Osteoblast (primary cell): Measurements from ENCODE around the gene TTC7B. TPM values are rescaled to one million over a fixed set of nuclear protein-coding genes. Genes with fewer than 3 reads are reported as not detected.

ENCODE experiments used
- DNase-seq: peaks from one replicate; pipeline ENCODE4 v3.0.0; 2011; ENCODE audit warnings: low spot score, mixed read lengths; ENCODE audit not compliant: insufficient read length; ENCODE audit errors: missing footprints
- H2AFZ ChIP-seq: 2 replicates; pipeline ENCODE4 v1.6.0; 2011; ENCODE audit warnings: mild to moderate bottlenecking, low read length
- H3K27ac ChIP-seq: 2 replicates; pipeline ENCODE4 v1.5.1; 2011; ENCODE audit warnings: mild to moderate bottlenecking, low read depth, low read length, moderate library complexity
- H3K27me3 ChIP-seq: 2 replicates; pipeline ENCODE4 v1.6.0; 2012; ENCODE audit warnings: mild to moderate bottlenecking, control low read depth, inconsistent platforms, low read length, moderate library complexity; ENCODE audit not compliant: insufficient read depth
- H3K36me3 ChIP-seq: 2 replicates; pipeline ENCODE4 v1.5.1; 2011; ENCODE audit warnings: mild to moderate bottlenecking, low read length, control low read depth, moderate library complexity; ENCODE audit not compliant: insufficient read depth
- H3K4me1 ChIP-seq: 2 replicates; pipeline ENCODE4 v1.5.1; 2011; ENCODE audit warnings: mild to moderate bottlenecking, low read length, control low read depth, moderate library complexity; ENCODE audit not compliant: insufficient read depth
- H3K4me2 ChIP-seq: 2 replicates; pipeline ENCODE4 v1.6.0; 2011; ENCODE audit warnings: mild to moderate bottlenecking, low read length; ENCODE audit not compliant: insufficient read depth
- H3K4me3 ChIP-seq: fragments of 200-600 bp; sonication (generic); 3 replicates; pipeline ENCODE4 v1.5.1; 2012; ENCODE audit warnings: mild to moderate bottlenecking, low read length, inconsistent platforms; ENCODE audit not compliant: insufficient read depth
- H3K79me2 ChIP-seq: 2 replicates; pipeline ENCODE4 v1.6.0; 2012; ENCODE audit warnings: mild to moderate bottlenecking, low read length, control low read depth, inconsistent platforms; ENCODE audit not compliant: insufficient read depth
- H3K9me3 ChIP-seq: 2 replicates; pipeline ENCODE4 v1.5.1; 2011; ENCODE audit warnings: low read depth, low read length, control low read depth
- H4K20me1 ChIP-seq: 2 replicates; pipeline ENCODE4 v1.6.0; 2012; ENCODE audit warnings: mild to moderate bottlenecking, low read length, control low read depth; ENCODE audit not compliant: insufficient read depth
- total RNA-seq: library from RNA; depleted of rRNA; stranded (reverse); fragments of >200 nt; gene quantifications from 2 replicates; pipeline ENCODE4 v1.2.3, GENCODE V29; 2012
- TF ChIP-seq, protein P1 (sequence below): IDR thresholded peaks from 2 replicates; pipeline ENCODE4 v1.5.1; 2011; ENCODE audit warnings: mild to moderate bottlenecking, low read depth, low read length, moderate library complexity; ENCODE audit errors: extremely low read depth

Gene TTC7B
- total RNA-seq, 1 donor = 14.5 TPM

DNA sequence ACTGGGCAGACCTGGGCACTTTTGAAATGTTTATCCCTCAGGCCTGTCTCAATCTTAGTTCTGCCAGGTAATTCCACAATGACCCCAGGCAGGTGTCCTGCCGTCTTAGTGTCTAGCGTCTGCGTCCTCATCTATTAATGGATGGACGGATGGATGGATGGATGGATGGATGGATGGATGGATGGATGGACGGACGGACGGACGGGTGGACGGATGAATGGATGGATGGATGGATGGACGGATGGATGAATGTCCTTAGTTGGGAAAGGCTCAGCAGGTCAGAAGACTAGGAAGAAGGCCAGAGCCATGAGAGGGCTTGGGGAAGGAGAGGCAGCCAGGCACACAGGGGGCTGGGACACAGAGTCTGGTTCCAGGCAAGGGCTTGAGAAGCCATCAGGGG lies 278.1 kb downstream of the TTC7B start:
- Histone ChIP-seq H3K27ac (no peak overlapping the region), H3K27me3 (no peaks in the 10 kb centered on the region), H3K36me3 (no peaks in the 10 kb centered on the region), H3K79me2 (no peaks in the 10 kb centered on the region), H4K20me1 (no peaks in the 10 kb centered on the region), H3K4me2 (no peak overlapping the region), H3K4me3 (no peak overlapping the region), H3K4me1 (peaks cover 13% of the 10 kb centered on the region), H2AFZ (no peak overlapping the region), H3K9me3 (no peaks in the 10 kb centered on the region)
- no peak for DNase-seq
- TF ChIP-seq, protein P1, sequence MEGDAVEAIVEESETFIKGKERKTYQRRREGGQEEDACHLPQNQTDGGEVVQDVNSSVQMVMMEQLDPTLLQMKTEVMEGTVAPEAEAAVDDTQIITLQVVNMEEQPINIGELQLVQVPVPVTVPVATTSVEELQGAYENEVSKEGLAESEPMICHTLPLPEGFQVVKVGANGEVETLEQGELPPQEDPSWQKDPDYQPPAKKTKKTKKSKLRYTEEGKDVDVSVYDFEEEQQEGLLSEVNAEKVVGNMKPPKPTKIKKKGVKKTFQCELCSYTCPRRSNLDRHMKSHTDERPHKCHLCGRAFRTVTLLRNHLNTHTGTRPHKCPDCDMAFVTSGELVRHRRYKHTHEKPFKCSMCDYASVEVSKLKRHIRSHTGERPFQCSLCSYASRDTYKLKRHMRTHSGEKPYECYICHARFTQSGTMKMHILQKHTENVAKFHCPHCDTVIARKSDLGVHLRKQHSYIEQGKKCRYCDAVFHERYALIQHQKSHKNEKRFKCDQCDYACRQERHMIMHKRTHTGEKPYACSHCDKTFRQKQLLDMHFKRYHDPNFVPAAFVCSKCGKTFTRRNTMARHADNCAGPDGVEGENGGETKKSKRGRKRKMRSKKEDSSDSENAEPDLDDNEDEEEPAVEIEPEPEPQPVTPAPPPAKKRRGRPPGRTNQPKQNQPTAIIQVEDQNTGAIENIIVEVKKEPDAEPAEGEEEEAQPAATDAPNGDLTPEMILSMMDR = no peak

DNA sequence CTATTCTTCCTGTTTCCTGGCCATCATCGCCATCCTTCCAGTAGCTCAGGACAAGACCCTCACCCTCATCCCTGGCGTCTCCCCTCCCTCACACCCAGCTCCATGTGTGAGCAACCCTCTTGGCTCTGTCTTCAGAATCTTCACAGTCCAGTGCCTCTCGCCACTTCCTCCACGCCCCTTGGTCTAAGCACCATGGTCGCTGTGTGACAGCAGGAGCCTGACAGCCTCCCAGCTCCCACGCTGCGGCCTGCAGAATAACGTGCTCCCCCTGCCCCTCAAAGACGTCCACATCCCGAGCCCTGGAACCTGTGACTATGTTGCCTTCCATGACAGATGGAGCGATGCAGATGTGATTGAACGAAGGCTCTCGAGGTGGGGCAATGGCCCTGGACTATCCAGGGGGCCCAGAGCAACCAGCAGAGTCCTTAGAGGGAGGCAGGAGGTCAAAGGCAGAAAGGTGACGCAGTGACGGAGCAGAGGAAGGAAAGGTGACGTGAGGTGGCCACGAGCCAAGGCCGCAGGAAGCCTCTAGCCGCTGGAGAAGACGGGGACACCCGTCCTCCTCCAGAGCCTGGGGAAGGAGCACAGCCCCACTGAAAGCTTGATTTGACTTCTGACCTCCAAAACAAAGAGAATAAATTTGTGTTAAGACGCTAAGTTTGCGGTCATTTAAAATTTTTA lies 279.6 kb downstream of the TTC7B start:
- Histone ChIP-seq H3K9me3 (no peaks in the 10 kb centered on the region), H3K36me3 (no peaks in the 10 kb centered on the region), H3K4me2 (no peak overlapping the region), H4K20me1 (no peaks in the 10 kb centered on the region), H3K79me2 (no peaks in the 10 kb centered on the region), H2AFZ (no peak overlapping the region), H3K27me3 (no peaks in the 10 kb centered on the region), H3K4me3 (no peak overlapping the region), H3K27ac (no peak overlapping the region), H3K4me1 (peaks cover 13% of the 10 kb centered on the region)
- DNase-seq = no peak
- TF ChIP-seq, protein P1 = no peak

DNA sequence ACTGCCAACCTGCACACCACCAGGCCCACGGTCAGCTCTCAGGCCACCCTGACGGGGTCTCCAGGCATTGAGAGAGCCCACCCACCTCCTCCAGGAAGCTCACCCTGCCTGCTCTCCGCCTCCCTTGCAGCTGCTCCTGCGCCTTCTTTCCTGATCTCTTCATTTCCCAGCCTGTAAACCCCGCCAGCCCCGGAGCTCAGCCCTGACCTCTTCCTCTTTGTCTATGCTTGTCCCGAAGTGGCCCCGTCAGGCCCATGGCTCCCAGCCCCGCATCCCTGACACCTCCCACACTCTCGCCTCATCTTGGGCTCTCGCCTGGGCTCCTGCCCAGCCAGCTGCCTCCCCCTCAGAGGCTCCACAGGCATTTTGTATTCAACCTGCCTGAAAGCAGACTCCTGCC lies 280.1 kb downstream of the TTC7B start:
- Histone ChIP-seq H3K27ac (no peak overlapping the region), H3K27me3 (no peaks in the 10 kb centered on the region), H3K79me2 (no peaks in the 10 kb centered on the region), H2AFZ (no peak overlapping the region), H3K36me3 (no peaks in the 10 kb centered on the region), H3K4me1 (peaks cover 13% of the 10 kb centered on the region), H4K20me1 (no peaks in the 10 kb centered on the region), H3K4me2 (no peak overlapping the region), H3K9me3 (no peaks in the 10 kb centered on the region), H3K4me3 (no peak overlapping the region)
- DNase-seq = no peak
- TF ChIP-seq, protein P1 = no peak

DNA sequence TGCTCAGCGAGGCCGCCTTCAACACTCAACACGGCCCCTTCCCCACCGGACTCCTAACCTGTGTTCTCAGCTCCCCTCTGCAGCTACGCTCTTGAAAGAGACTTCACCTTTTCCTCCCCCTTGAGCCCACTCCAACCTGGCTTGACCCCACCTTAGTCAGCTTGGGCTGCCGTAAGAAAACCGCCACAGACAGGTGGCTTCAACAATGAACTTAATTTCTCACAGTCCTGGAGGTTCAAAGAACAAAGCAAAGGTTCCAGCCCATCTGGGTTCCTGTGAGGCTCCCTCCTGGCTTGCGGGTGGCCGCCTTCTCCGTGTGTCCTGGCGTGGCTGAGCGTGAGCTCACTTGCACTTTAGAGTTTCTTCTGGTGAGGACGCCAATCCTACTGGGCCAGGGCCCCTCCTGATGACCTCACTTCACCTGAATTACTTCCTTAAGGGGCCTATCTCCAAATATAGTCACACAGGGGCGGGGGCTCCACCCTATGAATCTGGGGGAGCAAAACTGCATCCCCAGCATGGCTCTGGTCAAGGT lies 280.6 kb downstream of the TTC7B start:
- Histone ChIP-seq H3K36me3 (no peaks in the 10 kb centered on the region), H2AFZ (no peak overlapping the region), H3K4me3 (no peak overlapping the region), H3K27ac (no peak overlapping the region), H3K27me3 (no peaks in the 10 kb centered on the region), H3K4me2 (no peak overlapping the region), H4K20me1 (no peaks in the 10 kb centered on the region), H3K79me2 (no peaks in the 10 kb centered on the region), H3K9me3 (no peaks in the 10 kb centered on the region), H3K4me1 (peaks cover 13% of the 10 kb centered on the region)
- TF ChIP-seq, protein P1 = no peak
- DNase-seq = no peak
